ENCODE measurements around the gene RSPH1.

Gene RSPH1

GRCh38 chr21:42518215-42518614 is 22.2 kb upstream of the RSPH1 start:
- in situ Hi-C loops (cut with MboI; ENCODE audit: low pct_unique_long_range_greater_than_20kb, low sequenced_read_pairs, unreplicated experiment), result no loop called here
- TF ChIP-seq CTCF (IDR thresholded peaks at IDR 0.05; ENCODE audit: extremely low read depth, insufficient read depth, missing control alignments), result no peak
- no peak for DNase-seq (ENCODE audit: low spot score)

GRCh38 chr21:42515708-42516502 is 19.9 kb upstream of the RSPH1 start:
- DNase-seq (ENCODE audit: low spot score), result no peak
- in situ Hi-C loops (cut with MboI; ENCODE audit: low pct_unique_long_range_greater_than_20kb, low sequenced_read_pairs, unreplicated experiment), result no loop called here
- TF ChIP-seq CTCF (IDR thresholded peaks at IDR 0.05; ENCODE audit: extremely low read depth, insufficient read depth, missing control alignments), result no peak

- DNase-seq (ENCODE audit: low spot score), result no peak
- in situ Hi-C loops (cut with MboI; ENCODE audit: low pct_unique_long_range_greater_than_20kb, low sequenced_read_pairs, unreplicated experiment), result no loop called here
- no peak for TF ChIP-seq CTCF (IDR thresholded peaks at IDR 0.05; ENCODE audit: extremely low read depth, insufficient read depth, missing control alignments)
These were observed 18.8 kb upstream of the RSPH1 start for GRCh38 chr21:42514883-42515228.

- DNase-seq (ENCODE audit: low spot score), result peak; percentile 76
- no peak for TF ChIP-seq CTCF (IDR thresholded peaks at IDR 0.05; ENCODE audit: extremely low read depth, insufficient read depth, missing control alignments)
- in situ Hi-C loops (cut with MboI; ENCODE audit: low pct_unique_long_range_greater_than_20kb, low sequenced_read_pairs, unreplicated experiment), result no loop called here
These were observed 18.2 kb upstream of the RSPH1 start for GRCh38 chr21:42513985-42514882.

- in situ Hi-C loops (cut with MboI; ENCODE audit: low pct_unique_long_range_greater_than_20kb, low sequenced_read_pairs, unreplicated experiment), result no loop called here
- TF ChIP-seq CTCF (IDR thresholded peaks at IDR 0.05; ENCODE audit: extremely low read depth, insufficient read depth, missing control alignments), result peak; percentile 44
These were observed 17.3 kb upstream of the RSPH1 start, which contains the start of gene SLC37A1 for GRCh38 chr21:42513151-42513984. SLC37A1 (plus strand) TSS chr21:42513852; CDS start chr21:42518455, 4,603 bp downstream.

More at GRCh38 chr21:42513151-42513984, 17.3 kb upstream of the RSPH1 start, which contains the start of gene SLC37A1:
- peak; percentile 73 for DNase-seq (ENCODE audit: low spot score)
